ENCODE measurements around the gene RUVBL1.

DNA sequence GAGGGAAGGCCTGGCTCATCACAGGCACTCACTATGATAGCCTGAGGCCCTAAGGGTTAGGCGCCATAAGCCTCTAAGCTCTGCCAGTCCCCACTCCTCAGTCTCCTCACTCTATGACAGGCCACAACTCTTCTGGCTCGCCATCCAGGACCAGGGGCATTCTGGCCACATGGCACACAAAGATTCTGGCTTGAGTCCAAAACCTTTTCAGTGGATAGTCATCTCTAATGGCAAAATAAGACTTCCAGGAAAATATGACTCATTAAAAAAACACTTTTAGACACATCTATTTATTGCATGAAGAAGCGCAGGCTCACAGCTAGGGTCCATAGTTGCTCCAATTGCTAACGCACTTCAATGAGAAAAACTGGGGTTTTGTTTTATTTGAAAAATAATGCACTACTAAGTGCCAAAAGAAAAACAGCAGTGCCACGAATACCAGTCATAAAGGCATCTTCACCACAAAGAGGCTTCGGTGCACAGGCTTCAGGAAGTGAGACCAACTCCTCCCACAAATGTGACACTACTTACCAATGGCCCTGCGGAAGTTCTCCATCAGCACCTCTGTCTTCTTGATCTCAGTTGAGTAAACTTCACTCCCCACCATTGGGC is 11.1 kb downstream of the RUVBL1 start:
- TF ChIP-seq POLR2AphosphoS5 (IDR thresholded peaks at IDR 0.05; ENCODE audit: low read depth, low read length) (no peak), TAF1 (IDR thresholded peaks at IDR 0.05; ENCODE audit: borderline replicate concordance, insufficient read depth, low read length) (no peak)
- TF ChIP-seq, protein P1, sequence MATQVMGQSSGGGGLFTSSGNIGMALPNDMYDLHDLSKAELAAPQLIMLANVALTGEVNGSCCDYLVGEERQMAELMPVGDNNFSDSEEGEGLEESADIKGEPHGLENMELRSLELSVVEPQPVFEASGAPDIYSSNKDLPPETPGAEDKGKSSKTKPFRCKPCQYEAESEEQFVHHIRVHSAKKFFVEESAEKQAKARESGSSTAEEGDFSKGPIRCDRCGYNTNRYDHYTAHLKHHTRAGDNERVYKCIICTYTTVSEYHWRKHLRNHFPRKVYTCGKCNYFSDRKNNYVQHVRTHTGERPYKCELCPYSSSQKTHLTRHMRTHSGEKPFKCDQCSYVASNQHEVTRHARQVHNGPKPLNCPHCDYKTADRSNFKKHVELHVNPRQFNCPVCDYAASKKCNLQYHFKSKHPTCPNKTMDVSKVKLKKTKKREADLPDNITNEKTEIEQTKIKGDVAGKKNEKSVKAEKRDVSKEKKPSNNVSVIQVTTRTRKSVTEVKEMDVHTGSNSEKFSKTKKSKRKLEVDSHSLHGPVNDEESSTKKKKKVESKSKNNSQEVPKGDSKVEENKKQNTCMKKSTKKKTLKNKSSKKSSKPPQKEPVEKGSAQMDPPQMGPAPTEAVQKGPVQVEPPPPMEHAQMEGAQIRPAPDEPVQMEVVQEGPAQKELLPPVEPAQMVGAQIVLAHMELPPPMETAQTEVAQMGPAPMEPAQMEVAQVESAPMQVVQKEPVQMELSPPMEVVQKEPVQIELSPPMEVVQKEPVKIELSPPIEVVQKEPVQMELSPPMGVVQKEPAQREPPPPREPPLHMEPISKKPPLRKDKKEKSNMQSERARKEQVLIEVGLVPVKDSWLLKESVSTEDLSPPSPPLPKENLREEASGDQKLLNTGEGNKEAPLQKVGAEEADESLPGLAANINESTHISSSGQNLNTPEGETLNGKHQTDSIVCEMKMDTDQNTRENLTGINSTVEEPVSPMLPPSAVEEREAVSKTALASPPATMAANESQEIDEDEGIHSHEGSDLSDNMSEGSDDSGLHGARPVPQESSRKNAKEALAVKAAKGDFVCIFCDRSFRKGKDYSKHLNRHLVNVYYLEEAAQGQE (IDR thresholded peaks at IDR 0.05; ENCODE audit: insufficient read depth in 1 of 2, low read depth in 2 of 2, low read length in 2 of 2): no peak

Measured in PFSK-1 (cell line).